ENCODE results near the gene FLOT1.
A peak's percentile ranks its signal among the peaks of the same experiment; 100 is the strongest.
"Not testable (repeated sequence)": the region's sequence is repeated elsewhere in the genome, so short reads cannot be mapped to it uniquely, and the experiment has no call there.

DNA sequence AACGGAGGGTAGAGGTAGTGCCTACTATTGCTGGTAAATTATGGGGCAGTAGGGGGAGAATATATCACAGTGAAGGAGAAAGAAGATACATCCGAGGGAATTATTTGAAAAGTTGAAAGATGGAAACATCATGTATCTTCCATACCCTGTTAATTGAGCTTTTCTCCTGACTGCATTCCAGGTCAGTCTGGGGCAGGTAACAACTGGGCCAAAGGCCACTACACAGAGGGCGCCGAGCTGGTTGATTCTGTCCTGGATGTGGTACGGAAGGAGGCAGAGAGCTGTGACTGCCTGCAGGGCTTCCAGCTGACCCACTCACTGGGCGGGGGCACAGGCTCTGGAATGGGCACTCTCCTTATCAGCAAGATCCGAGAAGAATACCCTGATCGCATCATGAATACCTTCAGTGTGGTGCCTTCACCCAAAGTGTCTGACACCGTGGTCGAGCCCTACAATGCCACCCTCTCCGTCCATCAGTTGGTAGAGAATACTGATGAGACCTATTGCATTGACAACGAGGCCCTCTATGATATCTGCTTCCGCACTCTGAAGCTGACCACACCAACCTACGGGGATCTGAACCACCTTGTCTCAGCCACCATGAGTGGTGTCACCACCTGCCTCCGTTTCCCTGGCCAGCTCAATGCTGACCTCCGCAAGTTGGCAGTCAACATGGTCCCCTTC, 19.2 kb downstream of the FLOT1 start:
- TF ChIP-seq TAF1 (IDR thresholded peaks at IDR 0.05; ENCODE audit: borderline replicate concordance, low read depth, low read length) = not testable (repeated sequence)
- TF ChIP-seq POLR2AphosphoS5 (IDR thresholded peaks at IDR 0.05; ENCODE audit: low read depth, low read length) = peak; percentile 48; the same call in 1 of the 2 replicates
- peak; percentile 59 for TF ChIP-seq POLR2A (IDR thresholded peaks at IDR 0.05; ENCODE audit: low read depth, low read length)
